NCI-H1048 (cell line): ENCODE data around the gene CCDC106.

ENCODE experiments used
- DNase-seq: peaks from one replicate; lab custom pipeline; 2025; lab: John Stamatoyannopoulos, UW

The CCDC106 gene

GRCh38 chr19:55696301-55697068 lies 48.5 kb downstream of the CCDC106 start:
- DNase-seq: no peak

GRCh38 chr19:55697069-55697440 lies 49.0 kb downstream of the CCDC106 start:
- DNase-seq: no peak

DNA sequence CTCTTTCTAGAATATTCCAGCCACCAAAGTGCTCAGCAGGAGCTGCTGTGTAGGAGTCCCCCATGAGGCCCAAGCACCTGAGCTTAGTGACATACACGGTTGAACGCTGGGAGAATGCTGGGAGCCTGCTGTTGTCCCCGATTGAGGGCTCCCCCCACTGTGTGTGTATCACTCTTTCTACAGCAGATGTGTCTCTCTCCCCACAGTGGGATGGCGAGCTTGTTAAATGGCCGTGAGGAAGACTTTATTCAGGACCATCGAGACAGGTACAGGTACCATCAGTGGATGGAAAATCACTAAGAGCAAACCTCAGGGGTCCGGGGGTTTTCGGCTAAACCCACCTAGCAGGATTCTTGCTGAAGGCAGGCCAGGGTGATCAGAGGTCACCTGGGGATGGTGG lies 49.7 kb downstream of the CCDC106 start:
- no peak for DNase-seq

DNA sequence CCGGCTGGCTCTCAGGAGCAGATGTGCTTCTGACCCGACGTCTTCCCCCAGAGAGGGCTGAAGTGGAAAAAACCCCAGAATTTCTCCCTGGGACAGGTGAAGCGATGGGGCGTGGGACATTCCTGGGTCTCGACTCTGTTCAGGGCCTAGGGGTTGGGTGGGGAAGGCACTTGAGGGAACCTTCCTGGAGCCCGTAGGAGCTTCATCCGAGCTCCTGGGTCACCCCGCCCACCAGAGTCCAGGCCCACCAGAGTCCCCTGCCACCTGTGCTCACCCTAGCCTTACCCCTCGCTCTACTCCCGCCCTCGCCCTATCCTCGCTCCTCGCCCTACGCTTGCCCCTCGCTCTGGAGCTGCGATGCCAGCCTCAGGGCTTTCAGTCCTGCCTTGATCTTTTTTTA lies 50.2 kb downstream of the CCDC106 start:
- no peak for DNase-seq

- DNase-seq: no peak
Measured at GRCh38 chr19:55699221-55699620, 51.2 kb downstream of the CCDC106 start.

DNA sequence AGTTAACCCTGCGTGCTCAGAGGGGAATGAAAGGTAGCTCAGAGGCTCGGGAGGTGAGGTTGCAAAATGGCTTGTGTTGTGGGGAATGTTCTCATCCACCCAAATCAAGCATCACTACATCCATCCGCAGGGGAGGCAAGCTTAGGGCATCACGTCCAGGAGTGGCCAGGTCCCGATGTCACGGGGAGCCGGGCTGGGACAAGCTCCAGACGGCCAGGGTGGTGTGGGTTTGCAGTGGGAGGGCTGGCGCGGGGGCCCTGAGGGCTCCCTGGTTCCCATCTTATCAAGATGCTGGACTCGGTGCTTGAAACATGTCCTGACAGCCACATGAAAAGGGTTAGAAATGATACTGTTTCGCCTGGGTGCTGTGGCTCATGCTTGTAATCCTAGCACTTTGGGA lies 52.8 kb downstream of the CCDC106 start:
- DNase-seq: no peak

DNA sequence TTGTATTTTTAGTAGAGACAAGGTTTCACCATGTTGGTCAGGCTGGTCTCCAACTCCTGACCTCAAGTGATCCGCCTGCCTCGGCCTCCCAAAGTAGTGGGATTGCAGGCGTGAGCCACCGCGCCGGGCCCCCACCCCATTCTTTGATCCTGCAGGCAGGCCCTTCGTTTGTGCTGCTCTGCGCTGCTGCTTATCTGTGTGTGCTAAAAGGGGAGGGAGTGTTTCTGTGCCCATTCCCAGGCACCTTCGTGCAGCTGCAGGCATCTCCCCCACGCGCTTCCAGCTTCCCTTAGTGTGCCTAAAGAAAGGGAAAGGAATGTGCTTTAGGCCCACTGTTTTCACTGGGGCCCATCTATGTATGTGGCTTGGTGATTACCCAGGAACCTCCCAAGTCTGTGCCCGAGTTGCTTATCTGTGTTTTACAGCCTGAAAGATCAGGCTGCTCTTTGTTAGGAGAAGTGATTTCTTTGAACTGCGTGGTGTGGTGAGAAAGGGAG lies 54.2 kb downstream of the CCDC106 start:
- DNase-seq: no peak
